ENCODE measurements around the gene AGAP1.

The AGAP1 gene

DNA sequence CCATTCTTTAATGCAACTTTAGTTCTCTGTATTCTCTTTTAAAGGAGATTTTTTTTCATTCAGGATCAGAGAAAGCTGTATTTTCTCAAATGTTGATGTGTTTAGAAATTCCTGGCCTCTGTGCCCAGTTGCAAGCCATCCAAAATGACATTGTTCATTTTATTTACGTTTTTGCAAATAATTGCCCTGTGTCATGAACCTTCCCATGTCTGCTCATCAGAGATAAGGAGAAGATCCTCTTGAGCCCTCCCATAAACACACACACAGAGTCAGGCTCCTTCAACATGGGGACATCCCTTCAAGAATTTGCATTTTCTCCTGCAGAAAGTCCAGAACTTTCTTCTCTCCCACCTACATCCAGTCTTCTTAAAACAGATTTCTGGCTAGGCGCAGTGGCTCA is 415.5 kb downstream of the AGAP1 start:
- Histone ChIP-seq H3K27me3 (ENCODE audit: low read depth, low read length) (no peaks in the 10 kb centered on the region), H3K36me3 (ENCODE audit: control insufficient read depth in 1 of 2, insufficient read depth in 2 of 2, low read length in 2 of 2) (peaks cover 11 to 17% of the 10 kb centered on the region in 2 donors), H3K4me3 (ENCODE audit: low read depth in 1 of 2, low read length in 2 of 2) (no peak overlapping the region), H3K27ac (ENCODE audit: low read length) (no peak overlapping the region), H3K4me1 (ENCODE audit: control insufficient read depth in 1 of 2, insufficient read depth in 2 of 2, low read length in 2 of 2) (no peaks in the 10 kb centered on the region), H3K9me3 (ENCODE audit: control insufficient read depth in 1 of 2, low read length in 2 of 2) (no peaks in the 10 kb centered on the region)

DNA sequence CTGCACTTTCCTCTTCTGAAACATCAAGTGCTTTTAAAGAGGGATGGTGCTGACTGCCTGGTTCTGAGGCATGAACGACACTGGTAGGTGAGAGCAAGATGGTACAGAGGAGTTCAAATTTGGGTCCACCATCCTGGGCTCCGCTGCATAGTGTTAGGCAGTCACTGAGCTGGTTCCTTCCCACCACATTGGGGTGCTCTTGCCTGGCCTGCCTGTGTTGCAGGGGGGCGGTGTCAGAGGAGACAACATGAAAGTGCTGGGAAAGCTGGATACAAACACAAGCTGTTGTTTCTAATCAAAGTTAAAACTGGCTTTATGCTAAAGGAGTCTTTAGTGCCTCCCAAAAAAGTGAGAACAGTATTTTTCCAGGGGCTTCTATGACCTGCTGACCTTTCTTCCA is 416.2 kb downstream of the AGAP1 start:
- H3K27ac ChIP-seq (ENCODE audit: low read length), result no peak overlapping the region
- no peaks in the 10 kb centered on the region for H3K27me3 ChIP-seq (ENCODE audit: low read depth, low read length)
- peaks cover 14 to 24% of the 10 kb centered on the region in 2 donors for H3K36me3 ChIP-seq (ENCODE audit: control insufficient read depth in 1 of 2, insufficient read depth in 2 of 2, low read length in 2 of 2)
- no peak overlapping the region for H3K4me3 ChIP-seq (ENCODE audit: low read depth in 1 of 2, low read length in 2 of 2)
- H3K4me1 ChIP-seq (ENCODE audit: control insufficient read depth in 1 of 2, insufficient read depth in 2 of 2, low read length in 2 of 2), result no peaks in the 10 kb centered on the region
- H3K9me3 ChIP-seq (ENCODE audit: control insufficient read depth in 1 of 2, low read length in 2 of 2), result no peaks in the 10 kb centered on the region

DNA sequence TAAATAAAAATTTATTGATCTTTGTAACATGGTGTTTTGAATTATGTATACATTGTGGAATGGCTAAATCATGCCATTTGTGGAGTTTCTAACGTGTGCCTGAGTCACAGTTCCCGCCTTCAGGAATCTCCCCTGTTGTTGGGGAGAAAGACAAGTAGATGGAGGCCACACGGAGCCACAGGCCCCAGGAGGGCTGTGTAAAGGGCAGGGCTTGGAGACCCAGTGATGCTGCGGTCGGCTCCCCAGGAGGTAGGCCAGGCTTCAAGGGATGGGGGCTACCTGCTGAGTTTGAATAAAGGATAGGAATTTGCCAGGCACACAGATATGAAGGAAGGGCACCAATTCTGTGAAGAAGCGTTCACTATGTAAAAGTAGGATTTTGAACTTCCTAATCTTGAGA is 417.3 kb downstream of the AGAP1 start:
- peaks cover 16 to 25% of the 10 kb centered on the region in 2 donors for H3K36me3 ChIP-seq (ENCODE audit: control insufficient read depth in 1 of 2, insufficient read depth in 2 of 2, low read length in 2 of 2)
- H3K4me3 ChIP-seq (ENCODE audit: low read depth in 1 of 2, low read length in 2 of 2), result no peak overlapping the region
- no peaks in the 10 kb centered on the region for H3K27me3 ChIP-seq (ENCODE audit: low read depth, low read length)
- H3K4me1 ChIP-seq (ENCODE audit: control insufficient read depth in 1 of 2, insufficient read depth in 2 of 2, low read length in 2 of 2), result no peaks in the 10 kb centered on the region
- no peak overlapping the region for H3K27ac ChIP-seq (ENCODE audit: low read length)
- no peaks in the 10 kb centered on the region for H3K9me3 ChIP-seq (ENCODE audit: control insufficient read depth in 1 of 2, low read length in 2 of 2)

DNA sequence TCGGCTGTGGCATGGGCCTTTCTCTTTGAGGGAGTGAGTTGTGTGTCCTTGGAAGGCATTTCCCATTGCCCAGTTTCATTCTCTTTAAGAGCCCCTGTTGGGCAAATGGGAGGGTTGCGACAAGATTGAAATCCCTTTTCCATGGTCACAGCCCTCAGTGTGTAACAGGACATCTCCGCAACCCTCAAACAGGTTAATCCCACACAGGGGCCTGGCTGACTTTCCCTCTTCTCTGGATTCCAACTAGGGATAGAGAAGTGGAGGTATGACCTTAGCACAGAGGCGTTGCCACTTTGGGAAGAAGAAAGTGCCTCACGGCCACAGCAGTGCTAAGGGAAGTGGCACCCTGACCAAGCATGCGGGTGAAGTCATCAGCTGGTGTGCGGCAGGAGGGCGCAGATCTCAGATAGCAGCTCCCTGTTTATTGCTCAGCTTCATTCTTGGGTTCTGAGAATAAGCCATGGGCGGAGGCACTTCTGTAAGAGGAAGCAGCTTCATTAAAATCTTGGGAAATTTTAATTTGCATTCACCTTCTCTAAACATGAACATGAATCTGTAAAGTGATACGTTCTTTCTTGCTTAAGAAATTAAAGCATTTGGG is 417.9 kb downstream of the AGAP1 start:
- no peaks in the 10 kb centered on the region for H3K27me3 ChIP-seq (ENCODE audit: low read depth, low read length)
- H3K9me3 ChIP-seq (ENCODE audit: control insufficient read depth in 1 of 2, low read length in 2 of 2), result no peaks in the 10 kb centered on the region
- peaks cover 20 to 25% of the 10 kb centered on the region in 2 donors for H3K36me3 ChIP-seq (ENCODE audit: control insufficient read depth in 1 of 2, insufficient read depth in 2 of 2, low read length in 2 of 2)
- no peak overlapping the region for H3K27ac ChIP-seq (ENCODE audit: low read length)
- no peak overlapping the region for H3K4me3 ChIP-seq (ENCODE audit: low read depth in 1 of 2, low read length in 2 of 2)
- no peaks in the 10 kb centered on the region for H3K4me1 ChIP-seq (ENCODE audit: control insufficient read depth in 1 of 2, insufficient read depth in 2 of 2, low read length in 2 of 2)

DNA sequence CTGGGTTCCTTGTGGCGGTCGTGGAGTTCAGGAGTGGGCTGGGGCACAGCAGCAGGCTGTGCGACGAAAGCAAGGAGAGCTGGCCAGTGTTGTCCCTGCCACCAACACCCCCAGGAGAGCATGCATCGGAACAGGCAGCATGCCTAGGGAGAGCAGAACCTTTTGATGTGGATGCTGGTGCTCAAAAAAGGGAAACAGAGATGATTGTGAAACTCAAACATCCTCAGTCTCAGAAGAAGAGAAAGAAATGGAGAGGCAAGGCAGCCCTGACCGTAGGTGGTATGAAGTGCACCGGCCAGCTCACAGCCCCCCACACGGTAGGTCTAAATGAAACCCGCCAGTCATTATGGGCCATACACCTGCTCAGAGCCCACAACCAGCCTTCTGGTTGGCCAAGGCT is 420.9 kb downstream of the AGAP1 start:
- H3K36me3 ChIP-seq (ENCODE audit: control insufficient read depth in 1 of 2, insufficient read depth in 2 of 2, low read length in 2 of 2), result peaks cover 15 to 18% of the 10 kb centered on the region in 2 donors
- H3K27ac ChIP-seq (ENCODE audit: low read length), result no peak overlapping the region
- no peaks in the 10 kb centered on the region for H3K27me3 ChIP-seq (ENCODE audit: low read depth, low read length)
- no peaks in the 10 kb centered on the region for H3K4me1 ChIP-seq (ENCODE audit: control insufficient read depth in 1 of 2, insufficient read depth in 2 of 2, low read length in 2 of 2)
- no peaks in the 10 kb centered on the region for H3K9me3 ChIP-seq (ENCODE audit: control insufficient read depth in 1 of 2, low read length in 2 of 2)
- no peak overlapping the region for H3K4me3 ChIP-seq (ENCODE audit: low read depth in 1 of 2, low read length in 2 of 2)

DNA sequence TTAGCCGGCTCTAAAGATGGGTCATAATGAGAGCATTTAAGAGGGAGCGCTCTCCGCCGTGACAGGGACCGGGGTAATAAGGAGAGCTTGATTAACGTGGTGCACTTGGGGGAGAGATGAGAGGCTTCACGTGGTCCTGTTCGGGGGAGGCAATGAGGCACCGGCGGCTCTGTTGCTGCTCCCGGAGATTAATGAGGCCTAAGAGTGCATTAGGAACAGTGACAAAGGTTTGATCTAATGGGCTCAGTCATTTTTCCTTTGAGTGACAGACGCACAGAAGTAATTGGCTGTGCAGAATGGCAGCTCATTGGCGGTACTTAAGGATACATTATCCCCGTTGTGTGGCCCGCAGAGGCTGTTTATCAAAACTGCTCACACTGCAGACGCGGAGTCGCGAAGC is 423.7 kb downstream of the AGAP1 start:
- no peak overlapping the region for H3K4me3 ChIP-seq (ENCODE audit: low read depth in 1 of 2, low read length in 2 of 2)
- H3K36me3 ChIP-seq (ENCODE audit: control insufficient read depth in 1 of 2, insufficient read depth in 2 of 2, low read length in 2 of 2), result peaks cover 12 to 14% of the 10 kb centered on the region in 2 donors
- no peaks in the 10 kb centered on the region for H3K9me3 ChIP-seq (ENCODE audit: control insufficient read depth in 1 of 2, low read length in 2 of 2)
- H3K27me3 ChIP-seq (ENCODE audit: low read depth, low read length), result no peaks in the 10 kb centered on the region
- H3K27ac ChIP-seq (ENCODE audit: low read length), result no peak overlapping the region
- peaks cover 0 to 10% of the 10 kb centered on the region in 2 donors for H3K4me1 ChIP-seq (ENCODE audit: control insufficient read depth in 1 of 2, insufficient read depth in 2 of 2, low read length in 2 of 2)

DNA sequence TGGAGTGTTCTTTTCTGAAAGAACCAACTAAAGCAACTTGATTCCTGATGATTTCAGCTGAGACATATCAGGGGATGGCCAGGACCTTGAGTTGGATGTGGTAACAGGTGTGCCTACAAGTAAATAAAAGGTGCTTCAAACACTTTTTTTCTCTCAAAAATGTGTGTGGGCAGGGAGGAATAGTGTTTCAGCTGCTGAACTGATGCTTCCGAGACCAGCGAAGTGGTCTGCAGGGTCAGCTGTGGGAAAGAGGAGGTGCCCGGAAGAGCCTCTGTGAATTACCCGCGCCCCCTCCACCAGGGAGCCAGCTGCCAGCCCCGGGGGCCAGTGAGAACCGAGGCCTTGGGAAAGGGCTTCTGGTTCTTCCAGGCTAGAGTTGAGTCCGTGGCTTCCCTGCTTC is 425.0 kb downstream of the AGAP1 start:
- Histone ChIP-seq H3K27me3 (ENCODE audit: low read depth, low read length) (no peaks in the 10 kb centered on the region), H3K4me1 (ENCODE audit: control insufficient read depth in 1 of 2, insufficient read depth in 2 of 2, low read length in 2 of 2) (peaks cover 0 to 10% of the 10 kb centered on the region in 2 donors), H3K9me3 (ENCODE audit: control insufficient read depth in 1 of 2, low read length in 2 of 2) (no peaks in the 10 kb centered on the region), H3K4me3 (ENCODE audit: low read depth in 1 of 2, low read length in 2 of 2) (no peak overlapping the region), H3K36me3 (ENCODE audit: control insufficient read depth in 1 of 2, insufficient read depth in 2 of 2, low read length in 2 of 2) (peaks cover 12 to 13% of the 10 kb centered on the region in 2 donors), H3K27ac (ENCODE audit: low read length) (no peak overlapping the region)

DNA sequence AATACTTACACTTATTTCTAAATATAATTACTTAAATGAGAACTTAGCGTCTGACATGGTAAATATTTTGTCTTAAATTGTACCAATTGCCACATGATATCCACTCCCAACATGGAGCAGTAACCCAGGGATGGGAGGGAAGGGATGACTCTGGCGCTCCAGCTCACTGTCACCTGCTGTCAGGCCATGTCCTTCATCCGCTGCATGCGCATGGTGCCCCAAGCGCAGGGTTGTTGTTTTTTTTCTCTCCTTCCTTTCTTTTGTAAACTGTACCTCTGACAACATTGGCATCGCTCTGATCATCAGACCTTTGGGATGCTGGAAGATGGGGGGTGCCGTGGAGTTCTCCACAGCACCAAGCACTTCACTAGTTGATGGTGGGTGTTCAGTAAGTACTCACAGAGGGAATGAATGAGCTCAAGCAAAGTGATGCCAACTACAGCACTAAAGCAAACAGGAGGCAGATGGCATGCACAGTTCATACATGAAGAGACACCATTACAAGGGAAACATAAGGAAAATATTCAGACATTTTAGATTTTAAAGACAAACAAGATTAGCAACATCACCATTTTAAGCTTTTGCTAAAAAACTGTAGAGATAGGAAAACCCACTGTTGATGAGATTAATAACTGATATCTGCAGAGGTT is 426.5 kb downstream of the AGAP1 start:
- H3K9me3 ChIP-seq (ENCODE audit: control insufficient read depth in 1 of 2, low read length in 2 of 2), result no peaks in the 10 kb centered on the region
- H3K4me3 ChIP-seq (ENCODE audit: low read depth in 1 of 2, low read length in 2 of 2), result no peak overlapping the region
- no peak overlapping the region for H3K27ac ChIP-seq (ENCODE audit: low read length)
- peaks cover 0 to 10% of the 10 kb centered on the region in 2 donors for H3K4me1 ChIP-seq (ENCODE audit: control insufficient read depth in 1 of 2, insufficient read depth in 2 of 2, low read length in 2 of 2)
- no peaks in the 10 kb centered on the region for H3K27me3 ChIP-seq (ENCODE audit: low read depth, low read length)
- H3K36me3 ChIP-seq (ENCODE audit: control insufficient read depth in 1 of 2, insufficient read depth in 2 of 2, low read length in 2 of 2), result peaks cover 0 to 5% of the 10 kb centered on the region in 2 donors

DNA sequence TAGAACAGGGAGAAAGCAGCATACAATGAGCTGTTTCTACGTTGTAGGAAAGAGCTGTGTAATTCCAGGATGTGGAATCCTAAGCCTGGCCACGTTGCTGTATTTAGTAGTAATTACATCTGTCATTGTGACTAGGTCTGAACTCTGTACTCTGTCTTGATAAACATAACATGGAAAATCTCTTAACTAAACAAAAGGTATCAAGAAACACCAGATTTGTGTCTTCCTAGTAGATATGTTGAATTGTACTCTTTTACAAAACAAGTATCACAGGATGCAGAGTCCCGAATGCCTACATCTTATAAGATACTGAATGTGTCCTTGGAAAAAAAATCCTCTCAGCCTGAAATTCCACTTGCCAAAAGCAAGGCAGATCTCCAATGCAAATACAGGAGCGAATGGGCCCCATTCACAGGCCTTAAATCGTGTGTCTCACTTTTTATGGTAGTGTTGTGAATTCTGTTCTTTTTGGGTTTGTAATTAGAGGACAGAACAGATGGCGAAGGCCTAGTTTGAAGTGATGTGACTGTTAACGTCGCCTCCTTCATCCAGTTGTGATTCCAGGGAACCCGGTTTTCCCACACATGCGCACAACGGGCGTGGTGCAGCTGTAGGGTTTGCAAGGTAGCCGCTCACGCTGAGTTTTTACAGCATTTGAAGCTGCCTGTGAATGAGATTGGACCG is 427.8 kb downstream of the AGAP1 start:
- Histone ChIP-seq H3K4me3 (ENCODE audit: low read depth in 1 of 2, low read length in 2 of 2) (no peak overlapping the region), H3K36me3 (ENCODE audit: control insufficient read depth in 1 of 2, insufficient read depth in 2 of 2, low read length in 2 of 2) (no peaks in the 10 kb centered on the region), H3K4me1 (ENCODE audit: control insufficient read depth in 1 of 2, insufficient read depth in 2 of 2, low read length in 2 of 2) (peaks cover 0 to 10% of the 10 kb centered on the region in 2 donors), H3K27me3 (ENCODE audit: low read depth, low read length) (no peaks in the 10 kb centered on the region), H3K27ac (ENCODE audit: low read length) (no peak overlapping the region), H3K9me3 (ENCODE audit: control insufficient read depth in 1 of 2, low read length in 2 of 2) (no peaks in the 10 kb centered on the region)

DNA sequence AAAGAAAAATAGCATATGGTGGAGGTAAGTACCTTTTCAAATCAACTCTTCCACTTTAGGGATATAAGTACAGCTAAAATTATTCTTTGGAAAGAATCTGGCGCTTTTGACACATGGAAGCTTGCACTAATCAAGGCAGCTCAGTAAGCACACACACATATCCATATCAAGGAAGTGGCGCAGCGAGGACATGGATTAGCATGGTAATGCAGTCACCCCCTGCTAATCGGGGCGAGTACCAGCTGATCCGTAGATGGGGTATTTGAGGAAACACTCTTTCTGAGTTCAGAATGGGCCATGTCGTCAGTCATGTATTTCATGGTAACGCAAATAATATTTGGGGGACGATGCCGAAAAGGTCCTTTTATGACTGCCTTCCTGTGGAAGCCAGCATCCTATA is 429.0 kb downstream of the AGAP1 start:
- Histone ChIP-seq H3K4me3 (ENCODE audit: low read depth in 1 of 2, low read length in 2 of 2) (no peak overlapping the region), H3K27ac (ENCODE audit: low read length) (no peak overlapping the region), H3K9me3 (ENCODE audit: control insufficient read depth in 1 of 2, low read length in 2 of 2) (no peaks in the 10 kb centered on the region), H3K4me1 (ENCODE audit: control insufficient read depth in 1 of 2, insufficient read depth in 2 of 2, low read length in 2 of 2) (peaks cover 0 to 10% of the 10 kb centered on the region in 2 donors), H3K36me3 (ENCODE audit: control insufficient read depth in 1 of 2, insufficient read depth in 2 of 2, low read length in 2 of 2) (no peaks in the 10 kb centered on the region), H3K27me3 (ENCODE audit: low read depth, low read length) (no peaks in the 10 kb centered on the region)

DNA sequence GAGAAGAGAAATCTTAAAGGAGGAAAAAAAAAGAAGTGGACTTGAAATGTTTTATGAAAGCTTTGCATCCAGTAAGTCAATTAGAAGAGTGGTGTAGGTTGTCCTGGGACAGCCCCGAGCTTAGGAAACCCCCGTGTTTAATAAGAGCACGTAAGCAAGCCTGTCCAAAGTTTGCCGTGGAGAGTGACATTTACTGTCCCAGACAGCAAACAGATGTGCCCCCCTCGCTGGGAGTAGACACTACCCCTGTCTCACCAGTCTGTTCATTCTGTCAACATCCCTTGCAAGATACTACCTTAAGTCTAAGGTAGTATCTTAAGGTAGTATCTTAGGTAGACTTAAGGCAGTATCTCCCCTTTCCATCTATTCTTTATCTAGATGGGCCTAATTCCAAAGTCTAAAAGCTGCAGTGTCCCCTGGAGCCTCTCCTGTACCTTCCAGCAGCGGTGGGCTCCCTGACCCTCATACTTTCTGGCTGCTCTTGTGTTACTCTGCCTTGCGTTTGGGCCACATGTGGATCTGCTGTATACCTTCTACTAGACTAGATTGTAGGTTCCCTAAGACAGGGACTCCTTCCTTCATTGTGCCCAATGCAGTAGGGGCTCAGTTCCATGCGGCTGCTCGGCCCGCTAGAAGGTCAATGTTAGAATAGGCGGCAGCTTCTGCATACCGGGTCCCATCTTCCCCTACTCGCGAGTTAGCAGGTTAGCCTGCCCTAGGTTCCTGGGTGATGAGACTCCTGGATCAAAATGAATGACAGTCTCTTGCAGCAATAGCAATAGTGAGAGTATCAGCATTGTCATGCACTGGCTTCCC is 430.2 kb downstream of the AGAP1 start:
- Histone ChIP-seq H3K27ac (ENCODE audit: low read length) (no peak overlapping the region), H3K27me3 (ENCODE audit: low read depth, low read length) (no peaks in the 10 kb centered on the region), H3K36me3 (ENCODE audit: control insufficient read depth in 1 of 2, insufficient read depth in 2 of 2, low read length in 2 of 2) (no peaks in the 10 kb centered on the region), H3K4me3 (ENCODE audit: low read depth in 1 of 2, low read length in 2 of 2) (no peak overlapping the region), H3K4me1 (ENCODE audit: control insufficient read depth in 1 of 2, insufficient read depth in 2 of 2, low read length in 2 of 2) (peaks cover 0 to 10% of the 10 kb centered on the region in 2 donors), H3K9me3 (ENCODE audit: control insufficient read depth in 1 of 2, low read length in 2 of 2) (no peaks in the 10 kb centered on the region)

All from muscle layer of duodenum (tissue), 2 donors.